ENCODE measurements around the gene MED12L. TPM values are rescaled to one million over a fixed set of nuclear protein-coding genes. Genes with fewer than 3 reads are reported as not detected.

MED12L gene
- total and polyA plus RNA-seq, 9 of the 15 experiments (the other 6 are each of a cell fraction or from before 2014, with no cell fraction given) = not detected

DNA sequence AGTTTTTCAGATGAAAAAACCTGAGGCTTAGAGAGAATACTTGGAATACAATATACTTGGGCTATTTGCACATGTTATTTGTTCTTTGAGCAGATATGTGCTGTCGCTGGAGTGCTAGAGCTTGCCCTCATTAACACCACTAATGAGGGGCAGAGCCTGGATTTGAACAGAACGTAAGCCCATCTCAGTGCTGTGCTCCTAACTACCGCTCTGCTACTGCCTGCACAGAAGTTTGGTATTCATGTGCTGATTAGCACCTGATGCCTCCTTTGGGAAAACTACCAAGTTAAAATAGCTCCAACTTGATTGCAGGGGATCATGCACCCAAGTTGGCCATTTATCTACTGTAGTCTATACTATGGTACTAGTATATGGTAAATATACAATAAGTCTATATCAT is 227.5 kb downstream of the MED12L start:
- H3K36me3 ChIP-seq (ENCODE audit: control insufficient read depth, insufficient read depth, low read length) = no peaks in the 10 kb centered on the region
- intact Hi-C loops (cut with micrococcal nuclease) (no loop called here), in situ Hi-C loops (cut with MboI) (no loop called here)
- no TSS peak for BruUV-seq (replicated peaks)
- FAIRE-seq (no peak), DNase-seq (ENCODE audit: extremely low read depth in 1 of 4, low spot score in 3 of 4) (no peak), ATAC-seq (no peak)
- no peak for TF ChIP-seq RBM25 (IDR thresholded peaks at IDR 0.05; ENCODE audit: low read depth, low read length, severe bottlenecking)
- no peak for TF ChIP-seq SNIP1 (IDR thresholded peaks at IDR 0.05; ENCODE audit: low read depth)
- no peak for TF ChIP-seq BRD4 (IDR thresholded peaks at IDR 0.05)
- TF ChIP-seq, protein P1, sequence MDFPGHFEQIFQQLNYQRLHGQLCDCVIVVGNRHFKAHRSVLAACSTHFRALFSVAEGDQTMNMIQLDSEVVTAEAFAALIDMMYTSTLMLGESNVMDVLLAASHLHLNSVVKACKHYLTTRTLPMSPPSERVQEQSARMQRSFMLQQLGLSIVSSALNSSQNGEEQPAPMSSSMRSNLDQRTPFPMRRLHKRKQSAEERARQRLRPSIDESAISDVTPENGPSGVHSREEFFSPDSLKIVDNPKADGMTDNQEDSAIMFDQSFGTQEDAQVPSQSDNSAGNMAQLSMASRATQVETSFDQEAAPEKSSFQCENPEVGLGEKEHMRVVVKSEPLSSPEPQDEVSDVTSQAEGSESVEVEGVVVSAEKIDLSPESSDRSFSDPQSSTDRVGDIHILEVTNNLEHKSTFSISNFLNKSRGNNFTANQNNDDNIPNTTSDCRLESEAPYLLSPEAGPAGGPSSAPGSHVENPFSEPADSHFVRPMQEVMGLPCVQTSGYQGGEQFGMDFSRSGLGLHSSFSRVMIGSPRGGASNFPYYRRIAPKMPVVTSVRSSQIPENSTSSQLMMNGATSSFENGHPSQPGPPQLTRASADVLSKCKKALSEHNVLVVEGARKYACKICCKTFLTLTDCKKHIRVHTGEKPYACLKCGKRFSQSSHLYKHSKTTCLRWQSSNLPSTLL (IDR thresholded peaks at IDR 0.05) = no peak
- TF ChIP-seq U2AF2 (optimal IDR thresholded peaks at IDR 0.05; ENCODE audit: low read depth, low read length) = no peak
- TF ChIP-seq JUN (IDR thresholded peaks at IDR 0.05; ENCODE audit: borderline replicate concordance, low read depth, low read length) = no peak
- TF ChIP-seq JUN (CRISPR knock-in tag; IDR thresholded peaks at IDR 0.05; ENCODE audit: borderline replicate concordance) = no peak
- ChIA-PET CTCF (ENCODE audit: low intra/inter-chr PET ratio) (no interaction called here), POLR2A (no interaction called here)
- H3K9ac ChIP-seq (ENCODE audit: insufficient read depth in 1 of 2, low read depth in 2 of 2, low read length in 2 of 2) = no peak overlapping the region
- no peaks in the 10 kb centered on the region for H3K9me3 ChIP-seq (replicated peaks; ENCODE audit: control insufficient read depth, insufficient read depth, low read depth, low read length)
- H3K79me2 ChIP-seq (ENCODE audit: control insufficient read depth, insufficient read depth, low read length) = no peaks in the 10 kb centered on the region
- no peak overlapping the region for H2AFZ ChIP-seq (ENCODE audit: low read depth, low read length)
- H3K4me3 ChIP-seq = no peak overlapping the region
- WGBS (ENCODE audit: insufficient coverage, low coverage, missing lambda C conversion rate) = 0% methylated on average over 3 of the region's 3 CpGs
- peaks cover 4 to 10% of the 10 kb centered on the region in 2 experiments; a peak in 3 of 5 replicates for H3K27me3 ChIP-seq (ENCODE audit: control insufficient read depth in 2 of 2, insufficient read depth in 2 of 2, low read length in 2 of 2)
- H3K4me1 ChIP-seq (replicated peaks in 1 of 2; ENCODE audit: control insufficient read depth in 2 of 2, insufficient read depth in 2 of 2, low read length in 2 of 2) = no peaks in the 10 kb centered on the region
- H3K4me2 ChIP-seq (ENCODE audit: insufficient read depth, low read length) = no peak overlapping the region
- H3K9me1 ChIP-seq (ENCODE audit: control insufficient read depth, insufficient read depth, low read length) = no peaks in the 10 kb centered on the region
- H3K27ac ChIP-seq (ENCODE audit: extremely low read depth, low read depth, low read length) = no peak overlapping the region
- no peaks in the 10 kb centered on the region for H4K20me1 ChIP-seq (replicated peaks; ENCODE audit: control insufficient read depth, insufficient read depth, low read length)

Data from K562 (cell line).